HG03442 (cell line): ENCODE data around the gene LENG8.
A peak's percentile ranks its signal among the peaks of the same experiment; 100 is the strongest.

Experiments
- ATAC-seq: cut with Tn5 transposase; IDR thresholded peaks from one replicate; pipeline ENCODE4 v1.9.1; 2021; ENCODE audit warnings: mild to moderate bottlenecking, moderate library complexity; ENCODE audit not compliant: unreplicated experiment

Gene LENG8

DNA sequence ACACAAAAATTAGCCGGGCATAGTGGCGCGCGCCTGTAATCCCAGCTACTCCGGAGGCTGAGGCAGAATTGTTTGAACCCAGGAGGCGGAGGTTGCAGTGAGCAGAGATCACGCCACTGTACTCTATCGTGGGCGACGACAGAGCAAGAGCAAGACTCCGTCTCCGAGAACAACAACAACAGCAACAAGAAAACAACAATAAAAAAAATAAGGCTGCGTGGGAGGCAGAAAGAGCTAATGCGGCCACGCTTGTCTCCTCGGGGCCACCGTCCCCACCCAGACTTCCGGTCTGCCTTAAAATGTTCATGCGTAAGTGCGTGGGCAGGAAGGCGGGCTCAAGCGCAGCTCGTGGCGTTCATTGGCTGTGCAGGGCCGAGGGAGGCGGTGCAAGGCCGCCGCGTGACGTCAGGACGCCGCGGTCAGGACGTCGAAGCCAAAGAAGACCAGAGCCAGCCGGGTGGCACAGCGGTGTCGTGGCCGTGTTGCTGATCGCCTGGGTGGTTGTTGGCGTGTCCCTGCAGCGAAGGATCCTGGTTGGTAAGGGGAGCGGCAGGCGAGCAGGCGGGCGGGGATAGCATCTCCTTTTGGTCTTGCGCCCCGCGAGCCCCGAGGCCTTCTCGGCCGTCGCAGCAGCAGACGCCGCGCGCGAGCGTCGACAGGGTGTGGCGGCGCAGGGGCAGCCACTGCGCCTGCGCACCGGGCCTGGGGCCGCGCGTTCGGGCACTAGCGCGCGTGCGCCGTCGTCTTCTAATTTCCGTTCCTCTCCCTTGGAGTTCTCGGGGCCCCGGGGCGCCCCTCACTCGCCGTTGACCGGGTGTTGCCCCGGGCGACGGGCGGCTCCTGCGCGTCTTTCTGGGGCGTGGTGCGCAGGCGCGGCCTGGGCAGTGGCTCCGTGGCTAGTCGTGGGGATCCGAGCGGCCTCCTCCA, at the start of gene LENG8:
TSS of gene LENG8 (plus strand) at position 426 of the 927 bp plus-strand sequence. CDS start 2,146 bp downstream, outside the sequence.
- ATAC-seq, result peak; percentile 84

DNA sequence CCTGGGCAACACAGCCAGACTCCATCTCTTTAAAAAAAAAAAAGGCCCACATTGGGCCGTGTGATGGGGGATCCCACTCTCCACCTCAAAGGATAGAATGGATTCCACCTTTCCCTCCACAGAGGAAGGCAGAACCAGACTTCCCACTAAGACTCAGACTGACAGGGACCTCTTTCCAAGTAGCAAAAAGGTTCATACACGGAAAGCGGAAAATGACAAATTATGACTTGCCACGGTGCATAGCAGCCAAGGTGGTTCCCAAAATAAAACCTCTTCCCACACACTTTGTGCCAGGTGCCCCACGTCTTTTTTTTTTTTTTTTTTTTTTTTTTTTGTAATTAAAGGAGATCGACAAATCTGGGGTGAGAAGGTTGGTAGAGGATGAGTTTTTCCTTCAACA, 48.1 kb upstream of the LENG8 start:
- no peak for ATAC-seq

DNA sequence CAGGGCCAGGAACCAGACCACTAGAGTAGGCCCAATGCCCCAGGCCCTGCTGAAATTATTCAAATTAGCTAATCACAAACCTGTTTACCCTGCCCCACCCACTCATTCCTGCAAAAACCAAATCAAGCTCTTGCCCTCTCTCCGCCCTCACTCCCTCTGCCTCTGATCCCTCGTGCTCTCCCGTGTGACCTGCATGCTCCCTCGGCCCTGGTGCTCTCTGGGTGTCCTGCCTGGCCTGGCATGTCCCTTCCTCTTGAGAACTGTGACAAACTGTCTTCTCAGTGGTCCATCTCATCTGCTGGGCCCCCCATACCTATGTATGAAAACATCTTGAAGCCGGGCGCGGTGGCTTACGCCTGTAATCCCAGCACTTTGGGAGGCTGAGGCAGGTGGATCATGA, 45.9 kb upstream of the LENG8 start:
- ATAC-seq, result no peak

DNA sequence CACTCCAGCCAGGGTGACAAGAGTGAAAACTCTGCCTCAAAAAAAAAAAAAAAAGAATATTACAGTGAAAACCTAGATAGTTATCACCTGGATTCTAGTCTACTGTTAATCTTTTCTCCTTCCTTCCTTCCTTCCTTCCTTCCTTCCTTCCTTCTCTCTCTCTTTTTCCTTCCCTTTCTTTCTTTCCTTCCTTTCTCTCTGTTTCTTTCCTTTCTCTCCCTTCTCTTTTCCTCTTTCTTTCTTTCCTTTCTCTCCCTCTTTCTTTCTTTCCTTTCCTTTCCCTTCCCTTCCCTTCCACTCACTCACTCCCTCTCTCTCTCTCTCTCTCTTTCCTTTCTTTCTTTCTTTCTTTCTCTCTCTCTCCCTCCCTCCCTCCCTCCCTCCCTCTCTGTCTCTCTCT, 43.4 kb upstream of the LENG8 start:
- no peak for ATAC-seq

DNA sequence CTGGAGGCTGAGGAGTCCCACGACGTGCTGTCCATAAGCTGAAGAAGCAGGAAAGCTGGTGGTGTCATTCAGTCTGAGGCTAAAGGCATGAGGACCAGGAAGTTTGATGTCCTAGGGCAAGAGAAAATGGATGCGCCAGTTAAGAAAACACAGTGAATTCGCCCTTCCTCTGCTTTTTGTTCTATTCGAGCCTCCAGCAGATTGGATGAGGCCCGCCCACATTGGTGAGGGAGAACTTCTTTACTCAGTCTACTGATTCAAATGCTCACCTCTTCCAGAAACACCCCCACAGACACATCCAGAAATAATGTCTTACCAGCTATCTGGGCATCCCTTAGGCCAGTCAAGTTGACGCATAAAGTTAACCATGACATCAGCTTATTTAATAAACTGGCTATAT, 41.2 kb upstream of the LENG8 start:
- ATAC-seq, result no peak

DNA sequence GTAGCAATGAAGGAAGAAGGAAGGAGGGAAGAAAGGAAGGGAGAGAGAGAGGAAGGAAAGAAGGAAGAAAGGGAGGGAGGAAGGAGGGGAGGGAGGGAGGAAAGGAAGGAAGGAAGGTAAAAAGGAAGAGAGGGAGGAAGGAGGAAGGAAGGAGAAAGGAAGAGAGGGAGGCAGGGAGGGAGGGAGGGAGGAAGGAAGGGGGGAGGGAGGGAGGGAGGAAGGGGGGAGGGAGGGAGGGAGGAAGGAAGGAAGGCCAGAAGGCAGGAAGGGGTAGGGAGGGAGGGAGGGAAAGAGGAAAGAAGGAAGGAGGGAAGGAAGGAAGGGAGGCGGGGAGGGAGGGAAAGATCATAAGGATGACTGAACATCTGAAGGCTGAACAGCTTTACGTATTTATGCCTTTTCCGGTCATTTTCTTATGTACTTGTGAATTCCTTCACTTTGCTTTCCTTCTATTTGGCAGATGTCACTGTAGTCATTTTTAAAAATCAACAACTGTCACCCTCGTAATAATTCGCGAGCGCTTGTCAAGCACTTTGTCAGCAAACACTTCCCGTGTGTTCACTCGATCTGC, 40.5 kb upstream of the LENG8 start:
- ATAC-seq, result no peak

DNA sequence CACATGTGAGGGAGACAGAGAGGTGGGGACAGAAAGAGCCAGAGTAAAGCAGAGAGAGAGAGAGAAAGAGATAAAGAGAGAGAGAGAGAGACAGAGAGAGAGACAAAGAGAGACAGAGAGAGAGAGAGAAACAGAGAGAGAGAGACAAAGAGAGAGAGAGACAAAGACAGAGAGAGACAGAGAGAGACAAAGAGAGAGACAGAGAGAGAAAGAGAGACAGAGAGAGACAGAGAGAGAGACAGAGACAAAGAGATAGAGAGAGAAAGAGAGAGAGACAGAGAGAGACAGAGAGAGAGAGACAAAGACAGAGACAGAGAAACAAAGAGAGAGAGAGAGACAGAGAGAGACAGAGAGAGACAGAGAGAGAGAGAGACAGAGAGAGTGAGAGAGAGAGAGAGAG, 38.0 kb upstream of the LENG8 start:
- no peak for ATAC-seq

DNA sequence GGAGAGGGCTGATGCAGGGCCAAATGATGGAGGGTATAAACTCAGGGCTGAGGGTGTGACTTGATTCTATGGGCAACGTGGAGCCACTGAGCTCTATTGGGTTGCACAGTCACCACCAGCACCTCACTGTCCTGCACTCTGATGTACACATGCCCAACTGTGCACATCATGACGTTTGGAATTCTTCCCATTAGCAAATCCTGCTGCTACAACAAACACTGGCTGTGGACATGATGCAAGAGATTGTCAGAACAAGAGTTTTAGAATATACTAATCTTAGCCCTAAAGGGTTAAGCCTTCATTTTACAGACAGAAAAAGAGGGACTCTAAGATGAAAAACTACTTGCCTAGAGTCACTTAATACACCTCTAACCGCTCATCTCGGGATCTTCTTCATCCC, 36.1 kb upstream of the LENG8 start:
- no peak for ATAC-seq

DNA sequence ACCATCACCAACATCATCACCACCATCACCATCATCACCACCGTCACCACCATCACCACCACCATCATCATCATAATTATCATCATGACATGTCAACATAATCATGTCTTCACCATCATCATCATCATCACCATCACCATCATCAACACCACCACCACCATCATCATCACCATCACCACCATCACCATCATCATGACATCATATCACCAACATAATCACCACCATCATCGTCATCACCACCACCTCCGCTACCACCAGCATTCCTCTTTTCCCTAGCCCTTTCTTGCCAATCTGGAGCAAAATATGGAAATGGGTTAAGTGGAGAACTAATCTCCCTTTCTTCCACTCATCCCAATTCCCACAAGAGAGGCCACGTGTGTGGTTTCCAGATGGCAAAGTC, 34.8 kb upstream of the LENG8 start:
- ATAC-seq, result no peak

DNA sequence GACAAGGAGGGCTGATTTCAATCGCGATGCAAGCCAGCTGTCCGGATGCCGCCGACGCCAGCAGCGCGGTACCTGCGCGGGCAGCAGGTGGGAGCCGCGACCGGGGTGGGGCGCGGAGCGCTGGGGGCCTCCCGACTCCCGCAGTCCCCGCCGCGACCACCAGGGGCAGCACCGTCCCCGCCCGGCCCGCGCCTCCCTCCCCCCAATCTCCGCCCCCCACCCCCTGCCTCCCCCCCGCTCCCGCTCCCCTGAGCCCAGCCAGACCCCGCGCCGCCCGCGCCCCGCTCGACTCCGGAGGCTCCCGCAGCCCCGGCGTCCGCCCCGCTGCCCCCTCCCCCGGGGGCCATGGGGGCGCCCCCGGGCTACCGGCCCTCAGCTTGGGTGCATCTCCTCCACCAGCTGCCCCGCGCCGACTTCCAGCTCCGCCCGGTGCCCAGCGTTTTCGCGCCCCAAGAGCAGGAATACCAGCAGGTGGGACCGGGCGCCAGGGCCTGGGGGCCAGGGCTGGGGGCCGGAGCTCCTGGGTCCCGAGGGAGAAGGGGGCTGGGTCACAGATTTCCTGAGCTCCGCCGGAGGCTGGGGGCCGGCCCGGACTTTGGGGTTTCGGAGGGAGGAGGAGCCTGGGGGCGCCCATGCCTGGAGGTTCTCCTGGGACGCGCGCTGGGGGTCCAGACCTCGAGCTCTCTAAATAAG, 33.6 kb upstream of the LENG8 start, which contains the start of gene TTYH1:
TSS of gene TTYH1 (plus strand) at position 257 of the 693 bp plus-strand sequence. CDS start at position 346, 89 bp downstream.
- ATAC-seq, result no peak

DNA sequence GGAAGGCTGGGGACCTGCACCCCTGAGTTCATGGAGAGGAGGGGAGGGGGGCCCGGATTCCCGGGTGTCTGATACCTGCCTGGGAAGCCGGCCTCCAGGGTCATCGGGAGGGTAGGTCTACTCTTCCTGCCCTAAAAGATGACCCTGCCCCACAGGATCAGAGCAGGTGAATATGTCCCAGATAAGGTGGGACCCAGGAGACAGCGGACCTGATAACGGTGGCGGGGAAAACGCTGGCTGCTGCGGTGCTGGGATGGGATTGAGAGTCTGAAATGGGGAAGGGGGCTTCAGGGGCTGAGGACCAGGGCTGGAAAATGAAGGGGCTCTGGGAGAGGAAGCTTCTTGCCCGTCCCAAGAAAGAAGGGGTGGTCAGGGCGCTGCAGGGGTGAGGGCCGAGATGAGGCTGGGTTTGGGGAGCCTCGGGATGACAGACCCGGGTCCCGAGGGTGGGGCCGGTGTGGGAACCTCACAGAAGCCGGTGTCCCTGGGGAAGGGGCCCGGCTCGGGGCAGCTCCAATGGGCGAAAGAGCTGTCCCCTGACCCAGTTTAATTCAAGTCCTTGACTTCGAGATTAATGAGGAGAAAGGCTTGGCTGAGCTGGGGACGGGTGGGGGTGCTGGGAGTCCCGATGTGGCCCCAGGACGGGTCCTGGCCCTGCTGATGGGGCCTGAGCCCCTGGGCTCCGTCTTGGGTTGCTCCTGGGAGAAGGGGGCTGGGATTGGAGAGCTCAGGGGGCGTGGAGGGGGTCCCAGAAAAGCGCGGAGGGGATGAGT, 32.9 kb upstream of the LENG8 start:
- no peak for ATAC-seq

DNA sequence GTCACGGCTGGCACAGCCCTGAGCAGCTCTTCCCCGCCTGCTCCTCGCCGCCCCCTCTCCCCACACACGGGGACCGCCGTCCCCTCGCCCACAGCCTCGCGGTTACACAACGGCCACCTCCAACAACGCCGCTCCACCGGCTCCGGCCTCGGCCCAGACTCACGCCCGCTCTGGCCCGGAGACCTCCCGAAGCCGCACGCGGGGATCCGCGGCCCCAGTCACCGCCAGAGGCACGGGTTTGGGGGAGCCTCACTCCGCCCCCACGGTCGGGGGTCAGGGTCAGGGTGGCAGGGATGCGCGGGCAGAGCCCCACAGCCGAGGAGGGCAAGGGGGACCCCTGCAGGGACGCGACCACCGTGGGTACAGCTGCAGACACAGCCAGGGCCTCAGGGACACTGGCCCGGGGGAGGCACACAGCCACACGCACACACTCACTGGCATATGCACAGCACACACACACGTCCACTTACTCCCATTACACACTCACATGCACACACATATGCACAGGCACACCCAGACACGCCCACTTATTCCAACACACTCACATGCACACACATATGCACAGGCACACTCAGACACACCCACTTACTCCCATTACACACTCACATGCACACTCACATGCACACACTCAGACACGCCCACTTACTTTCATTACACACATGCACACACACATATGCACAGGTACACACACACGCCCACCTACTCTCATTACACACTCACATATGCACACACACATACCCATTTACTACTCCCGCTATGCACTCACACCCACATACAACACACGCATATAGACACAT, 32.1 kb upstream of the LENG8 start:
- ATAC-seq, result no peak

DNA sequence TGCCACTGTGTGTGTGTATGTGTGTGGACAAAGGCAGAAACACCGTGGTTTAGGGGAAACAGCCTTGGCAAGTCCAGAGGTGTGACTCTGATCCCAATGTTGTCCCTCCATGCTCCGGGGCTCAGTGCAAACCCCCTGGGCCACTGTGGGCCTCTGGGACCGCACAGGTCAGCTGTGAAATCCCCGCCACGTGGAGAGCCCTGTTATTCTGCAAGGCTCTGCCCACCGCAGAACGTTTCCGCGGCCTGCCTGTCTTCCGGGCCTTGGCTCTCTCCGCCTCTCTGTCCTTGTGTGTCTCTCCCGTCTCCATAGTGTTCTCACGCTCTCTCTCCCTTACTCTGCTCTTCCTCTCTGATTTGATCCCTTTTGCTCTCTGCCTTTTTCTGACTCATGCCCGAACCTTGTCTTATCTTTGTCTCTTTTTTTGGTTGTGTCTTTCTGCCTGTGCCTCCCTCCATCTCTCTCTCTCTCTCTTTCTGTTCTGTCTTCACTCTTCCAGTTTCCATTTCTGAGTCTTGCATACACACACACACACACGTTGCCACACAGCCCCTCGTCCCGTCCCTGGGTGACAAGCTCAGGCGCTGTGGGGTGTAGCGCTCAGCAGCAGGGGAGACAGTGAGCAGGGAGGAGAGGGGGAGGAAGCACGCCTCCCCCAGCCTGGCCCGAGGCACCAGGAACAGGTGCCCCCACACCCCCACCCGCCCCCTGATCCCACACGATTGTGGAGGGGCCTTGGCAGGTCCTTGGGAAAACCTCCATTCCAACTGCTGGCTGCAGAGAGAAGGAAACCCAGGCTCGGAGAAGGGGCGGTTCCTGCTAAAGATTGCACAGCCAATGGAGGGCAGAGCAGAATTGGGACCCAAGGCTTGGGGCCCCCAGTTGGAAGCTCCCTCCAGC, 30.7 kb upstream of the LENG8 start:
- no peak for ATAC-seq

DNA sequence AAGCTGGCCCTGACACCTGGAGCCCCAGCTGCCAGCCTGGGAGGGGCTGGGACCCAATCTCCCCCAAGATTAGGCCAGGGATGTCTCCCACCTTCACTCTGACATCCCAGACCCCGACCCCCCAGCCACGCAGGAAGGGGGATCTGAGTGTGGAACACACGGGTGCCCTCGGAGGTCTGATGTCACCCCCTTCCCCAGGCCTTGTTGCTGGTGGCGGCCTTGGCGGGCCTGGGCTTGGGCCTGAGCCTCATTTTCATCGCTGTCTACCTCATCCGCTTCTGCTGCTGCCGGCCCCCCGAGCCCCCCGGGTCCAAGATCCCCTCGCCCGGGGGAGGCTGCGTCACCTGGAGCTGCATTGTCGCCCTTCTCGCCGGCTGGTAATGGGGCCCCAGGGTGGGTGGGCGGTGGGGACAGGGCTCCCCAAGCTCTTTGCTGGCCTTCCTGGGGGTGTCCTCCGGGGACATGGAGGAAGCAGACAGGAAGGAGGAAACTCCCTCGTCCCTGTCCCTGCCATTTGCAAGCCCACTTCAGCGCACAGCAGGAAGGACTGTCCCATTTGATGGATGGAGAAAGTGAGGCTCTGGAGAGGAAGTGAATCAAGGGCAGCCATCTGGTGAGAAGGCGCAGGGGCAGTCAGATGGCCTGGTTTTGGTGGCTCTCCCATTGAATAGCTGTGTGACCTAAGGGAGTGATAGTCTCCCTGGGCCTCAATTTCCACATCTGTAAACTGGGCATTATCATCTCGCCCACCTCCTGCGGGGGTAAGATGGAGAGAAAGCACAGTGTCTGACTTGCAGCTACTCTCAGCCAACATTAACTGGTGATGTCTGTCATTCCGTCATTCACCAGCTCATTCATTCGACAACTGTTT, 29.8 kb upstream of the LENG8 start:
- ATAC-seq, result no peak

DNA sequence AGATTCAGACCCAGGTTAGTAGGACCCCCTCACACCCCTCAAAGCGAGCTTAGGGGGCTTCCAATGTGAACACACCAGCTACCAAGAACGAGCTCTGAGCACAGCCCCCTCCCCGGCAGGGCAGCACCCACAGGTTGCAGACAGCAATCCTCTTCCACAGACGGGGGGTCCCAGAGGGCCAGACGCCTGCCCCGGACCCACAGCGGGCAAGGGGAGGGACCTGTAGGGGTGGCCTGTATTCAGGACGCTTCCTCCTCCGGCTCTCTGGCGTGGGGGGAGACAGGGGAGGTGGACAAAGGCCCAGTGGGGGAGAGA, 29.0 kb upstream of the LENG8 start:
- no peak for ATAC-seq

DNA sequence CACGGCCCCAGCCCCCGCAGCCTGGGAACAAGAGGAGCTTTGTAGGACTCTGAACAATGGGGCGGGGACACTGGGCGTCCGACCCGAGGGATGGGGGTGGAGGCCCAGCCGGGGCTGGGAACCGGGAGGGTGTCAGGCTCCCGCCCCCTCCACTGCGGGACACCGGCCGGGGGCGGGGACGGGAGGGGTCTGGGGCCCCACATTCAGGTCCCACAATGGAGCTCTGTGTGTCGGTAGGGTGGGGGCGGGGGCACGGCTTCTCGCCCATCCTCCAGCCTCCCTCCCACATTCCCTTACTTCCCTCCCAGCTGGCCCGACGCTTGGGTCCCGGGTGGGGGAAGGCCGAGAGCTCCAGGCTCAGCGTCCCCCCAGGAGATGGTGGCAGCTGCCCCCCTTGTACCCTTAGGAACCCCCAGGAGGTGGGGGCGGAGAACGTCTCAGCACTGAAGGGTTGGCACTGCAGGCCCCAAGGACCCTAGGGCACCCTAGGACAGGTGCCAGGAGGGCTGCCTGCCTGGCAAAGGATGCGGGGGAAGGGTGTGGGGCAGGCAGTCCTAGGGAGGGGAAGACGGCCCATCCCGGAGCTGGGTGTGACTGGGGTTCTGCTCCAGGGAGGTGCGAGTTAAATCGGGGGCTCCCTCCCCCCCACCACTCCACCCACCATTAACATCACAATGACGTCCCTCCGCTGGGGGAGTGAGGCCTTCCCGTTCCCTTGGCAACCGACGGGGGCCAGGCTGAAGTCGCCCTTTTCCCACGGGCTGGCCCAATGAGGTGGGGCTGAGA, 28.4 kb upstream of the LENG8 start:
- no peak for ATAC-seq

DNA sequence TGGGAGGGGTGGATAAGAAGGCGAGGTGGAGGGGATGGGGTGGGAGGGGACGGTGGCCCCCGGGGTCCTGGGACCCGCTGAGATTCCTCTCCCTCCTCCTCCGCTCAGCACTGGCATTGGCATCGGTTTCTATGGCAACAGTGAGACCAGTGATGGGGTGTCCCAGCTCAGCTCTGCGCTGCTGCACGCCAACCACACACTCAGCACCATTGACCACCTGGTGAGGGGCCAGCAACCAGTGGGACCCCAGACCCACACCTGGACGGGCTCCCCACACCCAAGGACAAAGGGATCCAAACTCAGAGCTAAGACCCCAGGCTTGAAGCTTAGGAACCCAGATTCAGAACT, 27.9 kb upstream of the LENG8 start:
- ATAC-seq, result no peak

DNA sequence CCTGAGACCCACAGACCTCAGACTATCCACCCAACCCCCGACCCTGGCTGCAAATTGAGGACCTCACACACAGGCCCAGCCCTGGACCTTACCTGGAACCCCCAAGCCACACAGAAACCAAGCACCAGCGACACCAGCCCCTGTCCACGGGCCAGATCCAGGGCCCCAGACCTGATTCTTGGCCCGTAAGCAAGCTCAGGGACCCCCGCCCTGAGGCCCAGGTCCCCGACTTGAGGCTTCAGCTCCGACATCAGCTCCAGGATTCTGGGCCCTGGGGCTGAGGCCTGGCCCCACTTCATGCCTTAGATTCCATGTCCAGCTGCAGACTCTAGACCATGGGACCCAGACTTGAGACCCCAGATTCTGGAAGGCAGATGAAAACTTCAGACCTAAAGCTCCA, 27.5 kb upstream of the LENG8 start:
- no peak for ATAC-seq
